Heart right ventricle (tissue), 16 donors: ENCODE measurements around the gene TMEM169. TPM values are rescaled to one million over a fixed set of nuclear protein-coding genes. Genes with fewer than 3 reads are reported as not detected.

Experiments
- ATAC-seq, 8 donors: fragments of 200-7000 bp; cut with Tn5 transposase; one replicate each; pipeline ENCODE4 v1.9.1; 2020; ENCODE audit warnings: mild to moderate bottlenecking in 8 of 8, moderate library complexity in 8 of 8, moderate number of reproducible peaks in 1 of 8
- DNase-seq, 2 donors: peaks; one replicate each; pipeline ENCODE4 v3.0.0-alpha.2; 2020
- H3K27ac ChIP-seq, 10 donors: fragments of 200-600 bp; sonication (generic) in 2 of 10; one replicate each; pipeline versions ENCODE4 v1.5.0 to v1.8.0; 2020 to 2022; ENCODE audit warnings: mild to moderate bottlenecking in 3 of 10
- H3K27me3 ChIP-seq, 7 donors: fragments of 200-600 bp; one replicate each; pipeline ENCODE4 v1.8.0; 2021 to 2022; ENCODE audit warnings: mild to moderate bottlenecking in 2 of 7
- H3K36me3 ChIP-seq, 9 donors: fragments of 200-600 bp; sonication (generic) in 1 of 9; one replicate each; pipeline versions ENCODE4 v1.5.0 to v1.8.0; 2020 to 2022; ENCODE audit warnings: mild to moderate bottlenecking in 2 of 9
- H3K4me1 ChIP-seq, 9 donors: fragments of 200-600 bp; sonication (generic) in 1 of 9; one replicate each; pipeline versions ENCODE4 v1.5.0 to v1.8.0; 2020 to 2022; ENCODE audit warnings: mild to moderate bottlenecking in 4 of 9
- H3K4me3 ChIP-seq, 10 donors: fragments of 200-600 bp; sonication (generic) in 2 of 10; one replicate each; pipeline versions ENCODE4 v1.5.0 to v1.8.0; 2020 to 2022; ENCODE audit warnings: mild to moderate bottlenecking in 7 of 10, moderate library complexity in 2 of 10
- H3K9me3 ChIP-seq, 11 donors: fragments of 200-600 bp in 10 of 11; sonication (generic) in 2 of 11; one replicate each; pipeline versions ENCODE4 v1.5.0 to v1.8.0; 2013 to 2022; ENCODE audit warnings: mild to moderate bottlenecking in 2 of 11, control low read depth in 1 of 11, moderate library complexity in 1 of 11
- WGBS, 2 donors: extraction: QIAGEN DNeasy Blood & Tissue Kit; methylation state at CpG; one replicate each; pipeline ENCODE4 v1.1.7; 2013; ENCODE audit warnings: inconsistent platforms in 1 of 2; 5-methylcytosine and 5-hydroxymethylcytosine counted together
- intact Hi-C, 10 donors: fragments of 100-400 bp; cut with DNase I; formaldehyde crosslinking; loops; one replicate each; pipeline versions ENCODE4 v1.11.1 to v1.14.2; 2022
- long read RNA-seq, 3 donors: library from polyadenylated mRNA; unstranded; transcript quantifications; one replicate each; pipeline ENCODE4 v2.0.0, GENCODE V29; 2020 to 2021
- polyA plus RNA-seq, 2 donors: library from polyadenylated mRNA; stranded (reverse); fragments of 200-250 nt; gene quantifications; one replicate each; pipeline ENCODE4 v1.2.3, GENCODE V29; 2013
- total RNA-seq, 10 donors: library from RNA; stranded (reverse); fragmentation: NEBNext Ultra II Directional in 3 of 10; extraction: Animal tissue kit (Norgen Biotek cat#: 25700) in 3 of 10; gene quantifications; one replicate each; pipeline versions ENCODE4 v1.2.1 to v1.2.4, GENCODE V29; 2021 to 2023
- TF ChIP-seq, protein P1 (sequence below), 9 donors: fragments of 200-600 bp; sonication (generic) in 2 of 9; IDR thresholded peaks; one replicate each; pipeline versions ENCODE4 v1.5.0 to v1.8.0; 2021 to 2022; ENCODE audit warnings: antibody characterized with exemption in 9 of 9, mild to moderate bottlenecking in 5 of 9, moderate library complexity in 1 of 9
- donor health status: Arrhythmogenic right ventricular cardiomyopathy.
- donor health status: ischemic (EF 13 %, LVEDD 7.1; RV severe dilation, severe dysfunction).
- donor health status: healthy with polysubstance abuse.
- donor health status: DM: no; HTN: yes; CAD: no.
- donor health status: DM: no; HTN: no; CAD: no.
- donor health status: ischemic (EF 25% LVEDD 6.9; RV normal size, moderate dysfunction).
- donor health status: ischemic (EF 25% LVEDD 5.7; RV mildly dilated, moderate dysfunction).
- donor health status: healthy.
- donor health status: DM: yes; HTN: yes; CAD: no.
- donor health status: Ischemic cardiomyopathy.
- donor health status: ischemic (EF 35%, LVEDD 5.7; RV mildly dilated, moderate dysfunction).
- donor health status: nonischemic (EF 11% LVEDD 7.7; RV severe dilation, severe dysfunction).
- donor health status: DM: yes; HTN: yes; CAD: no.
- donor health status: PGD.
- donor health status: ischemic (EF 29% LVEDD 5.4; RV normal size, mild dysfunction).
- donor health status: nonischemic (EF 23%, LVEDD 6.1; RV moderate dilation, normal function).

TMEM169 gene, protein sequence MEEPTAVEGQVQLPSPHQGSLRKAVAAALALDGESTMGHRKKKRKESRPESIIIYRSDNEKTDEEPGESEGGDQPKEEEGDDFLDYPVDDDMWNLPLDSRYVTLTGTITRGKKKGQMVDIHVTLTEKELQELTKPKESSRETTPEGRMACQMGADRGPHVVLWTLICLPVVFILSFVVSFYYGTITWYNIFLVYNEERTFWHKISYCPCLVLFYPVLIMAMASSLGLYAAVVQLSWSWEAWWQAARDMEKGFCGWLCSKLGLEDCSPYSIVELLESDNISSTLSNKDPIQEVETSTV
- total RNA-seq (under 1 TPM in 8 of 10 donors, not detected in 2; 0.11 to 0.97 (median 0.23) TPM), polyA plus RNA-seq (under 1 TPM; 0.10 to 0.15 TPM)
- long read RNA-seq, donor 1, result 0 reads
- long read RNA-seq, donor 2, partial matches to known transcripts, result 1 of 2 reads
- long read RNA-seq, donor 2, other reads (novel, unspliced or antisense), result 0 of 2 reads
- long read RNA-seq, donor 3, result 0 reads

DNA sequence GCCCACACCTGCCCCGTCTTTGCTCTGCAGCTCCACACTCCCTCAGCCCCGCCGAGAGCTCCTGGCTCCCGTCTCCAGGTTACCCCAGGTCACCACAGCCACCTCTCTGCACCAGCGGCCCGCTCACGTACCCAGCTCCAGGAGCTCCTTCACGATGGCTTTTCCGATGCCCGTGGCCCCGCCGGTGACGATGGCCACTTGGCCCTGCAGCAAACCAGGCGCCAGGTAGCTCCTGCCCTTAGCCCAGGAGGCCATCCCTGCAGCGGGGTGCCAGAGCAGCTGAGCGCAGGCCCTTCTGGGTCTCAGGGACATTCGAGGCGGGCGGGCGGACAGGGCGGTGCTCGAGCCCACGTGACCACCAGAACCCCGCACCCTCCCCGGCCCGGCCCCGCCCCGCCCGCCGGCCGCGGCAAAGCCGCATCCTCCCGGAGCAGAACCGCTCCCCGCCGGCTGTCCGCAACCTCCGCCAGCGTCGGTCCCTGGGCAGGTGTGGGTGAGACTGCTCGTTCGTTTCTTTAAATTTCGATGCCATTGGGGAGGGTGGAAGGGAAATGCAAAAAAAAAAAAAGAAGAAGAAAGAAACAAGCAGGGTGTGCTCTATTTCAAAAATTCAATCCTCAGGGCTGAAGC is at the start of gene TMEM169, which contains the start of gene PECR:
TSS of gene TMEM169 (plus strand) at position 433 of the 630 bp plus-strand sequence. CDS start 14,045 bp downstream, outside the sequence.
TSS of gene PECR (minus strand) at position 323 of the 630 bp plus-strand sequence. CDS start at position 255, 68 bp downstream.
- no peaks in the 10 kb centered on the region for H3K27me3 ChIP-seq
- TF ChIP-seq, protein P1, sequence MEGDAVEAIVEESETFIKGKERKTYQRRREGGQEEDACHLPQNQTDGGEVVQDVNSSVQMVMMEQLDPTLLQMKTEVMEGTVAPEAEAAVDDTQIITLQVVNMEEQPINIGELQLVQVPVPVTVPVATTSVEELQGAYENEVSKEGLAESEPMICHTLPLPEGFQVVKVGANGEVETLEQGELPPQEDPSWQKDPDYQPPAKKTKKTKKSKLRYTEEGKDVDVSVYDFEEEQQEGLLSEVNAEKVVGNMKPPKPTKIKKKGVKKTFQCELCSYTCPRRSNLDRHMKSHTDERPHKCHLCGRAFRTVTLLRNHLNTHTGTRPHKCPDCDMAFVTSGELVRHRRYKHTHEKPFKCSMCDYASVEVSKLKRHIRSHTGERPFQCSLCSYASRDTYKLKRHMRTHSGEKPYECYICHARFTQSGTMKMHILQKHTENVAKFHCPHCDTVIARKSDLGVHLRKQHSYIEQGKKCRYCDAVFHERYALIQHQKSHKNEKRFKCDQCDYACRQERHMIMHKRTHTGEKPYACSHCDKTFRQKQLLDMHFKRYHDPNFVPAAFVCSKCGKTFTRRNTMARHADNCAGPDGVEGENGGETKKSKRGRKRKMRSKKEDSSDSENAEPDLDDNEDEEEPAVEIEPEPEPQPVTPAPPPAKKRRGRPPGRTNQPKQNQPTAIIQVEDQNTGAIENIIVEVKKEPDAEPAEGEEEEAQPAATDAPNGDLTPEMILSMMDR (IDR thresholded peaks at IDR 0.05), result no peak
- H3K36me3 ChIP-seq, result no peaks in the 10 kb centered on the region
- ATAC-seq, result peak; percentile 97 to 99 (median 99)
- 0 to 1% methylated on average over 44 of the region's 44 CpGs for WGBS, 2 donors
- peaks cover 0 to 34% (median 16%) of the 10 kb centered on the region in 9 donors for H3K4me1 ChIP-seq
- intact Hi-C loops, result loop anchor here in 1 of 10 donors (2.0 kb wide), 1 partner anchor 33 kb away; no protein-coding TSS in a partner anchor
- DNase-seq, result peak; percentile 72 to 84
- H3K4me3 ChIP-seq, result peak within 1 kb of the TSS; percentile 51 to 79 (median 68)
- H3K9me3 ChIP-seq, result no peaks in the 10 kb centered on the region
- H3K27ac ChIP-seq, result peak within 1 kb of the TSS in 7 of 10 donors; percentile 17 to 74 (median 32)

DNA sequence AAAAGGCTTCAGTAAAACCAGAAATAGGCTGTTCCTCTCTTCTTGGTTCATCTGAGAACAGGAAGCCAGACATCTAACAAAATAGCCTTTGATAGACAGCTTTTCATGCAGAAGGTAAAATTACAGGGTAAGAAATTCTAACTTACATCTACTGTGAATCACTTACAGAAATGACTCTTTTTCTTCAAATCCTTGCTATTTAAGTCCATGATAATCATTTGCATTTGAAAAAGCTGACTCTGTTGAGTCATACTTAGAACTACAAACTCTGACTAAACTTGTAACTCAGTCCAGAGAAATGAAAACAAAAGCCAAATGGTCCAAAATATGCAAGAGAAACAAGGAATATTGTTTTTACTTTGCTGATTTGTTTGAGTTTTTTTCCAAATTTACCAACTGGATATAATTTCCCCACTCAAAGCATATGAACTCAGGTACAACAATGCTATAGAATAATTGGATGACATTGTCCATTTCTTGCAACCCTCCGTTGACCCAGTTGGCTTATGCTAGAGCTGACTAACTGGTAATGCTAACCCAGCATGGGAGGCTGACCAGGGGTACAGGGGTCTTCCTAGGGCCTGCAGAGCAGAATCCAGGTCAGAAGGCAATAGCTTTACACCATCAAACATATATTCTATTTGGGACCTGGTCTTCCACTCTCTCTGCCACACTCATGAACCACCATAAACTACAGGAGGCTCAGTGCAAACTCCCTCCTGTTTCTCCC is 49.6 kb upstream of the TMEM169 start:
- DNase-seq, result no peak
- TF ChIP-seq, protein P1 (IDR thresholded peaks at IDR 0.05), result no peak
- peaks cover 0 to 23% (median 0%) of the 10 kb centered on the region in 9 donors for H3K36me3 ChIP-seq
- peaks cover 0 to 6% (median 0%) of the 10 kb centered on the region in 9 donors for H3K4me1 ChIP-seq
- H3K27me3 ChIP-seq, result no peaks in the 10 kb centered on the region
- H3K27ac ChIP-seq, result no peak overlapping the region
- no peaks in the 10 kb centered on the region for H3K9me3 ChIP-seq
- intact Hi-C loops, result loop anchor here in 3 of 10 donors (10.0 kb wide), 2 partner anchors 633 to 643 kb away; no protein-coding TSS in a partner anchor
- 100% methylated on average over 1 of the region's 1 CpG for WGBS, 2 donors
- no peak for ATAC-seq
- H3K4me3 ChIP-seq, result no peak overlapping the region

DNA sequence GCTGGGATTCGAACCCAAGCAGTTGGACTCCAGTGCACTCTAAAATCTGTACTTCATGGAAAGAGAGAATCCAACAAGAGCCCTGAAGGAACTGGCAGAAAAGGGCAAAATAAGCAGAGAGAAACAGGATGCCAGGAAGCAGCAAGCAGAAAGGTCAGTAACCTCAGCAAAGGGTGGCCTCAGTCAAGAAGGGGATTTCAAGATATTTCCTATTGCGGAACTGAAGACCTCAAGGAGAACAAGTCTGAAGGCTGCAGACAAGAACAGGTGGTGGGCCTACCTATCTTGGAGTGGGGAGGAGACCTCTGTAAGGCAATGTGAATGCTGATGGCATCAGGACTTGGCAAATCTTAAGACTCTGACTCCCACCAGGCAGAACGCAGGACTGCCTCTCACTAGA is 48.3 kb upstream of the TMEM169 start:
- WGBS, 2 donors, result 97% methylated on average over 3 of the region's 3 CpGs
- peaks cover 0 to 6% (median 0%) of the 10 kb centered on the region in 9 donors for H3K4me1 ChIP-seq
- no peak for ATAC-seq
- no peak overlapping the region for H3K4me3 ChIP-seq
- peaks cover 0 to 29% (median 0%) of the 10 kb centered on the region in 9 donors for H3K36me3 ChIP-seq
- DNase-seq, result no peak
- intact Hi-C loops, result loop anchor here in 3 of 10 donors (10.0 kb wide), 2 partner anchors 631 to 641 kb away; no protein-coding TSS in a partner anchor
- H3K27ac ChIP-seq, result no peak overlapping the region
- no peaks in the 10 kb centered on the region for H3K27me3 ChIP-seq
- TF ChIP-seq, protein P1 (IDR thresholded peaks at IDR 0.05), result no peak
- no peaks in the 10 kb centered on the region for H3K9me3 ChIP-seq
